Endothelial cell of umbilical vein (primary cell): Measurements from ENCODE around the gene KCNE2. TPM values are rescaled to one million over a fixed set of nuclear protein-coding genes. Genes with fewer than 3 reads are reported as not detected.

ENCODE experiments used
- BruUV-seq: library from RNA; stranded (reverse); fragments of 400-500 nt; replicated peaks from 2 replicates; lab custom pipeline; 2021; lab: Mats Ljungman, UMichigan
- CTCF ChIA-PET: fragments of 300-600, 350-600 bp; sonication (Branson Sonifier 250); formaldehyde crosslinking; loops from one replicate; lab custom pipeline; 2021; ENCODE audit warnings: antibody characterized with exemption, inconsistent platforms; lab: Charles Lee
- POLR2A ChIA-PET: fragments of 300-600, 350-600 bp; sonication (Branson Sonifier 250); formaldehyde crosslinking; loops from one replicate; lab custom pipeline; 2021; ENCODE audit warnings: antibody characterized with exemption, inconsistent platforms; lab: Charles Lee
- DNase-seq: peaks from one replicate; pipeline ENCODE4 v3.0.0-alpha.2; 2011; ENCODE audit warnings: low read depth, low spot score
- FAIRE-seq: peaks from 2 replicates; lab custom pipeline; 2011; peaks lifted over from hg19 to GRCh38; lab: Jason Lieb, UNC
- H2AFZ ChIP-seq: 2 replicates; pipeline ENCODE4 v1.6.0; 2012; ENCODE audit warnings: low read depth, low read length, control low read depth, inconsistent platforms
- H3K27ac ChIP-seq: 2 replicates; pipeline ENCODE4 v1.5.1; 2011; ENCODE audit warnings: low read depth, mild to moderate bottlenecking, control low read depth, low read length, moderate library complexity; ENCODE audit not compliant: insufficient read depth
- H3K27me3 ChIP-seq, 2 experiments: 2 replicates each; pipeline versions ENCODE4 v1.6.0 to v1.6.1; 2011; ENCODE audit warnings: low read length in 2 of 2, mixed read lengths in 1 of 2; ENCODE audit not compliant: control insufficient read depth in 2 of 2, insufficient read depth in 2 of 2
- H3K36me3 ChIP-seq, 2 experiments: 2 replicates in 1 of 2; 3 replicates in 1 of 2; pipeline ENCODE4 v1.5.1; 2011; ENCODE audit warnings: low read length in 2 of 2, mild to moderate bottlenecking in 1 of 2, moderate library complexity in 1 of 2; ENCODE audit not compliant: control insufficient read depth in 2 of 2, insufficient read depth in 2 of 2; ENCODE audit errors: extremely low read depth in 1 of 2
- H3K4me1 ChIP-seq: 3 replicates; pipeline ENCODE4 v1.5.1; 2011; ENCODE audit warnings: mild to moderate bottlenecking, low read length; ENCODE audit not compliant: control insufficient read depth, insufficient read depth; ENCODE audit errors: extremely low read depth
- H3K4me2 ChIP-seq: 2 replicates; pipeline ENCODE4 v1.6.1; 2011; ENCODE audit warnings: low read length, control low read depth, mixed read lengths; ENCODE audit not compliant: insufficient read depth
- H3K4me3 ChIP-seq, 3 experiments: fragments of 200-600 bp in 1 of 3; sonication (generic), shearing (Covaris generic) in 1 of 3; replicated peaks in 1 of 3; 2 replicates each; pipeline ENCODE4 v1.5.1; 2011 to 2016; ENCODE audit warnings: control low read depth in 3 of 3, low read length in 3 of 3, mild to moderate bottlenecking in 2 of 3, inconsistent platforms in 1 of 3, low read depth in 1 of 3, moderate library complexity in 1 of 3; ENCODE audit not compliant: insufficient read depth in 1 of 3
- H3K79me2 ChIP-seq: 2 replicates; pipeline ENCODE4 v1.6.0; 2012; ENCODE audit warnings: low read length, inconsistent platforms; ENCODE audit not compliant: control insufficient read depth, insufficient read depth
- H3K9ac ChIP-seq: replicated peaks from 2 replicates; pipeline ENCODE3; 2011; ENCODE audit warnings: low read length, control low read depth; ENCODE audit not compliant: insufficient read depth; ENCODE audit errors: extremely low read depth
- H3K9me1 ChIP-seq: replicated peaks from 3 replicates; pipeline ENCODE4 v1.6.0; 2011; ENCODE audit warnings: mild to moderate bottlenecking, low read length; ENCODE audit not compliant: control insufficient read depth, insufficient read depth; ENCODE audit errors: extremely low read depth
- H3K9me3 ChIP-seq: replicated peaks from 2 replicates; pipeline ENCODE4 v1.5.1; 2012; ENCODE audit warnings: low read length, inconsistent platforms; ENCODE audit not compliant: control insufficient read depth, insufficient read depth
- H4K20me1 ChIP-seq: replicated peaks from 2 replicates; pipeline ENCODE3; 2011; ENCODE audit warnings: mild to moderate bottlenecking, low read length; ENCODE audit not compliant: control insufficient read depth, insufficient read depth; ENCODE audit errors: extremely low read depth
- EZH2 ChIP-seq: IDR thresholded peaks from 2 replicates; pipeline ENCODE4 v1.6.1; 2012; ENCODE audit warnings: borderline replicate concordance, low read depth, mild to moderate bottlenecking, moderate library complexity, low read length, inconsistent platforms; ENCODE audit not compliant: severe bottlenecking
- FOS ChIP-seq: IDR thresholded peaks from 2 replicates; pipeline ENCODE4 v1.6.1; 2011; ENCODE audit warnings: mild to moderate bottlenecking, low read length, moderate library complexity, borderline replicate concordance; ENCODE audit not compliant: insufficient read depth
- GATA2 ChIP-seq: IDR thresholded peaks from 2 replicates; pipeline ENCODE4 v1.7.0; 2011; ENCODE audit warnings: low read depth, mild to moderate bottlenecking, moderate library complexity, mixed read lengths, low read length; ENCODE audit not compliant: insufficient read length, insufficient read depth
- JUN ChIP-seq: IDR thresholded peaks from 2 replicates; pipeline ENCODE4 v1.6.1; 2011; ENCODE audit warnings: borderline replicate concordance, low read depth; ENCODE audit not compliant: insufficient read length, insufficient read depth
- MAX ChIP-seq: IDR thresholded peaks from 2 replicates; pipeline ENCODE4 v1.6.1; 2011; ENCODE audit not compliant: insufficient read depth, insufficient read length
- MYC ChIP-seq: IDR thresholded peaks from one replicate; pipeline ENCODE4 v1.6.1; 2011; ENCODE audit warnings: mild to moderate bottlenecking, low read depth, low read length
- POLR2A ChIP-seq: IDR thresholded peaks from 2 replicates; pipeline ENCODE4 v1.6.1; 2012; ENCODE audit warnings: low read depth, mild to moderate bottlenecking, control low read depth, low read length
- POLR2AphosphoS5 ChIP-seq: IDR thresholded peaks from 2 replicates; pipeline ENCODE4 v1.6.1; 2012; ENCODE audit warnings: low read depth, mild to moderate bottlenecking, control low read depth, low read length, moderate library complexity; ENCODE audit not compliant: insufficient read depth
- dilution Hi-C: fragments of 300-500 bp; cut with MboI; formaldehyde crosslinking; loops from one replicate; pipeline ENCODE4 v1.15.0; 2019; ENCODE audit warnings: low sequenced_read_pairs; ENCODE audit not compliant: extremely low pct_ligation_motif_present
- intact Hi-C: fragments of 100-400 bp; cut with micrococcal nuclease; formaldehyde crosslinking; loops from one replicate; pipeline ENCODE4 v1.10.0; 2022
- polyA plus RNA-seq, 4 experiments: library from polyadenylated mRNA; depleted of rRNA in 3 of 4; stranded (reverse) in 3 of 4; unstranded in 1 of 4; fragments of >200 nt; gene quantifications; 2 replicates each; pipeline versions ENCODE4 v1.2.1 to v1.2.3, GENCODE V29; 2011 to 2012; ENCODE audit warnings: missing spikeins in 1 of 4
- total RNA-seq: library from RNA; stranded (reverse); gene quantifications from 2 replicates; pipeline ENCODE4 v1.2.3, GENCODE V29; 2021
- TF ChIP-seq, protein P1 (sequence below), 2 donors: IDR thresholded peaks; 1 replicate in 1 of 2; 2 replicates in 1 of 2; pipeline ENCODE4 v1.5.1; 2011; ENCODE audit warnings: low read length in 2 of 2, mild to moderate bottlenecking in 2 of 2, moderate library complexity in 2 of 2, control low read depth in 1 of 2, inconsistent platforms in 1 of 2, low read depth in 1 of 2; ENCODE audit not compliant: insufficient read depth in 1 of 2; ENCODE audit errors: extremely low read depth in 1 of 2

KCNE2 gene
- total and polyA plus RNA-seq, 2 donors (not counting 3 experiments of a cell fraction or from before 2014, with no cell fraction given), result not detected

- intact Hi-C loops (no loop called here), dilution Hi-C loops (no loop called here)
- ChIA-PET POLR2A (no interaction called here), CTCF (interaction anchor here (1.0 to 5.0 kb wide), 3 partner anchors 11 to 413 kb away, joined by 3 to 64 read pairs (median 22); no protein-coding TSS in a partner anchor)
- H3K4me2 ChIP-seq, result peak overlapping the region; percentile 33
- FAIRE-seq, result no peak
- no peaks in the 10 kb centered on the region for H4K20me1 ChIP-seq
- no peak overlapping the region for H3K27ac ChIP-seq
- H3K4me3 ChIP-seq, result no peak overlapping the region
- DNase-seq, result no peak
- TF ChIP-seq, protein P1, sequence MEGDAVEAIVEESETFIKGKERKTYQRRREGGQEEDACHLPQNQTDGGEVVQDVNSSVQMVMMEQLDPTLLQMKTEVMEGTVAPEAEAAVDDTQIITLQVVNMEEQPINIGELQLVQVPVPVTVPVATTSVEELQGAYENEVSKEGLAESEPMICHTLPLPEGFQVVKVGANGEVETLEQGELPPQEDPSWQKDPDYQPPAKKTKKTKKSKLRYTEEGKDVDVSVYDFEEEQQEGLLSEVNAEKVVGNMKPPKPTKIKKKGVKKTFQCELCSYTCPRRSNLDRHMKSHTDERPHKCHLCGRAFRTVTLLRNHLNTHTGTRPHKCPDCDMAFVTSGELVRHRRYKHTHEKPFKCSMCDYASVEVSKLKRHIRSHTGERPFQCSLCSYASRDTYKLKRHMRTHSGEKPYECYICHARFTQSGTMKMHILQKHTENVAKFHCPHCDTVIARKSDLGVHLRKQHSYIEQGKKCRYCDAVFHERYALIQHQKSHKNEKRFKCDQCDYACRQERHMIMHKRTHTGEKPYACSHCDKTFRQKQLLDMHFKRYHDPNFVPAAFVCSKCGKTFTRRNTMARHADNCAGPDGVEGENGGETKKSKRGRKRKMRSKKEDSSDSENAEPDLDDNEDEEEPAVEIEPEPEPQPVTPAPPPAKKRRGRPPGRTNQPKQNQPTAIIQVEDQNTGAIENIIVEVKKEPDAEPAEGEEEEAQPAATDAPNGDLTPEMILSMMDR (IDR thresholded peaks at IDR 0.05; ENCODE audit: extremely low read depth in 1 of 2, insufficient read depth in 1 of 2, low read depth in 1 of 2, low read length in 2 of 2), result no peak
- TF ChIP-seq GATA2, result no peak
- TF ChIP-seq EZH2, result no peak
- TF ChIP-seq MAX, result no peak
- no peak for TF ChIP-seq MYC
- TF ChIP-seq FOS, result no peak
- no peak for TF ChIP-seq JUN
- TF ChIP-seq POLR2AphosphoS5, result no peak
- no peak for TF ChIP-seq POLR2A
- H3K9me3 ChIP-seq, result no peaks in the 10 kb centered on the region
- H2AFZ ChIP-seq, result peak overlapping the region; percentile 25
- H3K27me3 ChIP-seq, result peaks cover 0 to 2% of the 10 kb centered on the region in 2 experiments
- H3K4me1 ChIP-seq, result peaks cover 10% of the 10 kb centered on the region
- no peak overlapping the region for H3K9ac ChIP-seq
- no peaks in the 10 kb centered on the region for H3K9me1 ChIP-seq
- no TSS peak for BruUV-seq
- no peaks in the 10 kb centered on the region for H3K79me2 ChIP-seq
- H3K36me3 ChIP-seq, result no peaks in the 10 kb centered on the region
Measured at GRCh38 chr21:34336245-34336644, 27.6 kb upstream of the KCNE2 start.
